GM19240 (cell line): ENCODE measurements around the gene OPRL1.
A peak's percentile ranks its signal among the peaks of the same experiment; 100 is the strongest.

Source experiments
- DNase-seq: peaks from one replicate; pipeline ENCODE4 v3.0.0; 2011; ENCODE audit warnings: low spot score; ENCODE audit not compliant: insufficient read length

OPRL1 gene

DNA sequence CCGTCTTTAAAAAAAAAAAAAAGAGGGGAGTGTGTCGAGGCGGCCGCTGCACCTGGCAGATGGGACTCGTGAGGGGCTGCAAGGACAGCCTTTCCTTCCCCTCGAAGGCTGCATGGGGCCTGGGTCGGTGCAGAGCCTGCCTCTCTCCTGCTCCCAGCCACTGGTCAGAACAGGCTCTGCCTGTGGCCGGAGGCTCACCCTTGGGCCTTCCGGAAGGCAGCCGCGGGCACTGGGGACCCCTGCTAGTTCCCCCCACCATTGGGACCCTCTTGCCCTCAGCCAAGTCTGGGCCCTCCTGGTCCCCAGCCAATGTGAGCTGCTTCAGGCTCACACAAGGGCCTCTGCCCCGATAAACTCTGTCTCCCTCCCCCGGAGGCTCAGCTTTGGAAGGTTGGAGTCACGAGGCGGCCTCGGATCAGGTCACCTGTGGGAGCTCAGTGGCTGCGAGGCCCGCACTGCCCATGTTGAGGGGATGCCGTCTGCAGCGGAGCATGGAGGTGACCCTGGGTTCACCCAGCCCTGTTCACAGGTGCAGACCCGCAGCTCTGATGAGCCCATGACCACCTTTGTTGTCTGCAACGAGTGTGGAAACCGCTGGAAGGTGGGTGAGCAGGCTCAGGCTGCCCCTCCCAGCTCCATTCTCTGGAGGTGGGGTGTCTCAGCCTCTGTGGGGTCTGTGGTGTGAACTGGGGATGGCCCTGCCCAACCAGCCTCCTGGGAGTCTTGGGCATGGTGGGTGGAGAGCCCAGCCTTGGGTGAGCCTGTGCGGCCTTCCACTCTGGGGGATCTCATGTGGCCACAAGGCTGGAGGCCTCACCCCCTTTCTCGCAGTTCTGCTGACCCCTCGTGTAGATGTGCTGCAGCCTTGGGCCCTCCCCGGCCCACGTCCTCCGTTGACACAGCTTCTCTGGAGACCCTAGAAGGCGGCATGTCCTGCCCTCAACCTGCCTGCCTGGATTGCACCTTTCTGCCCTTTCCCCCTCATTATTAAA lies 8.2 kb upstream of the OPRL1 start:
- DNase-seq, result no peak

DNA sequence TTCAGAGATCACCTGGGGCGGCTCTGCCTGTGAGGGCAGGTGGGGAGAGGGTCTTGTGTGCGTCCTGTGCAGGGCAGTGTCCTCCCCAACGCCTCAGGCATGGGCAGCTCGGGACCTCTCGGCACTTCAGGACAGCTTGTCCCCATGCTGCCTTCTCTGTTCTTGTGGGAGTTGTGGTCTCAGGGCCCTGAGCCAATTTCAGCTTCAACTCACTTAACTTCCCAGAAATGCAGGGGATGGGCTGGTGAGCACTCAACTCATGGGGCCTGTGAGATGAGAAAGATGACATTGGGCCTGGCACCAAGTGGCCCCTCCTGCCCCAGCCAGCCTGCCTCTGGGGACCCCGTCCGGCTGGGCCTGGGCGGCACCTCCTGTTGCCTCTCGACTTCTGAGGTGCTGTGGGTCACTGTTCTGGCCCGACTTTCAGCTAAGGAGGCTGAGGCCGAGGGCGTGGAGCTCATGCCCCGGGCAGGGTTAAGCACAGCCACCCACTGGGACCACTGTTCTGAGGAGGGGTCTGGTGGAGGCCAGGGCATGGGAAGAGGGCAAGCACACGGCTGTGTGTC lies 7.3 kb upstream of the OPRL1 start:
- DNase-seq, result no peak

DNA sequence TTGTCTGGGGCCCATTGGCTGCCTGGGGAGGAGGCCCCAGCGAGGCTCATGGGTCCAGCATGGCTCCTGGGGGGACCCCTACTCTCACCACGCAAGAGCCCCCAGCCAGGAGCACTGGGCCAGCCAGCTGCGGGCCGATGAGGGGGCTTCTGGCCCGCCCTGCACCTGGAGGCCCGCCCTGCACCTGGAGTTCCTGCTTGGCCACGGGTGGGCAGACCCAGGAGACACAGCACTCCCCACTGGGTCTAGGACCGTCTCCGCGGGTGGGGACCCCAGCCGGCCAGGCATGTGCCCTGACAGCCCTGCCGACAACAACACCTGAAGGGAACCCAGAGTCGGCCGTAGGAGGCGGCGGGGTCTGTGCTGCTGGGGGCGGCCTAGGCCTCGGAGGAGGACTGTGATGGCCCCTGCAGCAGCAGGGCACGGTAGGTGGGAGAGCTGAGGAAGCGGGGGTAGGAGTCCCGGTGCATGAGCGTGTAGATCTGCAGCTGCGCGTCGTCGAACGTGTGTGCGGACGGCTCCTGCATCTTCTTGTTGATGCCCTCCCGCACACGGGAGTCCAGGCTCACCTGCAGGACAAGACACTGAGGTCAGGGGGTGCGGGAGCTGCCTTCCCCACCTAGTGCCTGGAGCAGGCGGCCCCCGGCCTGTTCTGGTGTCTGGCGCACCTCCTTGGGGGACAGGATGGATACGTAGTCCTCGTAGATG lies 6.3 kb upstream of the OPRL1 start:
- DNase-seq, result no peak

- DNase-seq, result no peak
These were observed 5.6 kb upstream of the OPRL1 start for GRCh38 chr20:64074184-64074789.

DNA sequence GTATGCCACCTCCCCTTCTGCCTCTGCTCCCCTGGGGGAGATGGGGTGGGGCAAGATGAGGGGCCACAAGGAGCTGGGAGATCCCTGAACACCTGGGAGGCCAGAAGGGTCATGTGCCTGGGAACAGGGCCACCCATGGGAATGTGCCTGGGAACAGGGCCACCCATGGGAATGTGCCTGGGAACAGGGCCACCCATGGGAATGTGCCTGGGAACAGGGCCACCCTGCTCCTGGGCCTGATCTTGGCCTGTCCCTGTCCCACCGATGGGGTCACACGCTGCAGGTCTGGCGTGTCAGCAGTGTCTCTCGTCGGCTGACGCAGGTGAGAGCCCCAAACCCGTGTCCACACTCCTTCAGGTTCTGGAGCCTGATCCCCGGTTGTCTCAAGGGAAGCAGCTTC lies 4.9 kb upstream of the OPRL1 start:
- DNase-seq, result no peak

DNA sequence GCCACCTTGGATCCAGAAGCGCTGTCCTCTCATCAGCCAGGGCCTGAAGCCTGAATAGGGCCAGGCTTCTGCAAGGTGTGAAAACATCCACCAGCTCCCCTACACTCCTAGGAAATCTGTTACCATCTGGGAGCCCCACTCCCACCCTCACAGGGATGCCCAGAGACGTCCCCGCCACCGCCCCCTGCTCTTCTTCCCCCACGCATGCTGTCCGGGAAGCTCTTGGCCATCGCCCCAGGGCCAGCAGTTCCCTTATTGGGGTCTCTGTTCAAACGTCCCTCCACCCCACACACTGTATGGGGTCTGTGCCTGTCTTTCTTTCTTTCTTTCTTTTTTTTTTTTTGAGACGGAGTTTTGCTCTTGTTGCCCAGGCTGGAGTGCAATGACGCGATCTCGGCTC lies 4.3 kb upstream of the OPRL1 start:
- no peak for DNase-seq

DNA sequence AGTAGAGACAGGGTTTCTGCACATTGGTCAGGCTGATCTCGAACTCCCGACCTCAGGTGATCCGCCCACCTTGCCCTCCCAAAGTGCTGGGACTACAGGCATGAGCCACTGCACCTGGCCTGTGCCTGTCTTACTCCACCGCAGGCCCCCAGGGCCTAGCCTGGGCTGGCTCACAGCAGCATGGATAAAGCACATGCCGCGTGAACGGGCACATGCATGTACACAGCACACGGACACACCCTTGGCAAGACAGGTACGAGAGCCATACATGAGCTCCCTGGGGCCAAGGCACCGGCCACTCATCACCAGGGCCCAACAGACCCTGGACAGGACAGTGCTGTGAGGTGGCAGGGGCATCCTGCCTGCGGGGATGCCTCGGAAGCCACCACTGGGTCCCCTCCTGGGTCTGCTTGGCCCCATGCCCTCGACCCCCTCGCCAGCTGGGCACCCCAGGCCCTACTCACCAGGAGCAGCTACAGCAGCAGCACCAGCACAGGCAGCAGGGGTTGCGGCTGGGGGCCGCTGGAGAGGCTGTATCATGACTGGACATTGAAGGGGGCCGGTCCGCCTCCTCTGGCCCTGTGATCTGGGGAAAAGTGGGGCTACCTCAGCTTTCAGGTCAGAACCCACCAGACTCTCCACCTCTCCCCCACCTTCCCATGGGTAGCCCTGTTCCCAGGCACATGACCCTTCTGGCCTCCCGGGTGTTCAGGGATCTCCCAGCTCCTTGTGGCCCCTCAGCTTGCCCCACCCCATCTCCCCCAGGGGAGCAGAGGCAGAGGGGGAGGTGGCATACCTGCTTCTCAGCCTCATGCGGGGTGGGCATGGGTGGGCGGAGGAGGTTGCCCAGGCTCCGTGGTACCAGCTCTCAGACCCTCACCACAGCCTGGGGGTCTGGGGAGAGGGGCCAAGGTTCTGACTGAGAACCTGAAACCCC lies 3.6 kb upstream of the OPRL1 start:
- DNase-seq, result no peak

- peak; percentile 58 for DNase-seq
These were observed 2.8 kb upstream of the OPRL1 start for GRCh38 chr20:64077094-64077493.

- DNase-seq, result no peak
These were observed 2.4 kb upstream of the OPRL1 start for GRCh38 chr20:64077541-64077875.

DNA sequence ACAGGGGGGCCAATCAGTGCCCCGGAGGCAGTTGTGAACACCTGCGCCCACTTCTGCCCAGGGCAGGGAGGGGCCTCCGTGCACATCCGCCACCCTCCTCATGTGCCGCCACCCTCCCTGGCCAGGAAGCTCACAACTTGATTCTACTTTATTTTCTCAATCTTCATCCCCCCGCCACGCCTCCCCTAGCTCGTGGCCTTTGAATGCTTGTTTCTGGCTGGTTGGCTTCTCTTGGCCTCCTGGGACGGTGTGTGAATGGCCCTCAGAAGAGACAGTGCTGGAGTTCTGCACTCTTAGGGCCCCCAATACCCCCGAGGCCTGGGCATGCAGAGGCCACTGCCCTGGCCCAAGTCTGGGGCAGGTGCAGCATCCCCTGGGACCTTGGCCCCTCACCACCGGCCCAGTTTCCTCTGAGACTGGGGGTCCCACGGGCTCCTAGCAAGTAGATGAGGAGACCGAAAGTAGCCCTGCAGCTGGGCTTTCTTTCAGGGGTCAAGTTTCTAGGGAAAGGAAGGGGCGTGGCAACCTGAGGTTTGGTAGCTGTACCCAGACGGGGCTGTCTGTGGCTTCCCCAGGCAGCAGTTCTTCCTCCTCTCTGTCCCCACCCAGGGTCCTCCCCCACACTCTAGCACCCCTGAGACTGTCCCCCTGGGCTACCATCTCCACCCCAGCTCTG lies 1.9 kb upstream of the OPRL1 start:
- peak; percentile 42 for DNase-seq

- no peak for DNase-seq
These were observed 979 bp upstream of the OPRL1 start for GRCh38 chr20:64078934-64079272.

- DNase-seq, result peak; percentile 67
These were observed 439 bp upstream of the OPRL1 start, which contains the start of gene RGS19 for GRCh38 chr20:64079273-64080012. RGS19 (minus strand) TSS chr20:64079518; CDS start chr20:64076886, 2,632 bp downstream.

- no peak for DNase-seq
These were observed 1.1 kb downstream of the OPRL1 start for GRCh38 chr20:64080813-64081623.

- DNase-seq, result no peak
These were observed 1.7 kb downstream of the OPRL1 start for GRCh38 chr20:64081624-64081964.

GRCh38 chr20:64082126-64082731 lies 2.3 kb downstream of the OPRL1 start:
- DNase-seq, result no peak

DNA sequence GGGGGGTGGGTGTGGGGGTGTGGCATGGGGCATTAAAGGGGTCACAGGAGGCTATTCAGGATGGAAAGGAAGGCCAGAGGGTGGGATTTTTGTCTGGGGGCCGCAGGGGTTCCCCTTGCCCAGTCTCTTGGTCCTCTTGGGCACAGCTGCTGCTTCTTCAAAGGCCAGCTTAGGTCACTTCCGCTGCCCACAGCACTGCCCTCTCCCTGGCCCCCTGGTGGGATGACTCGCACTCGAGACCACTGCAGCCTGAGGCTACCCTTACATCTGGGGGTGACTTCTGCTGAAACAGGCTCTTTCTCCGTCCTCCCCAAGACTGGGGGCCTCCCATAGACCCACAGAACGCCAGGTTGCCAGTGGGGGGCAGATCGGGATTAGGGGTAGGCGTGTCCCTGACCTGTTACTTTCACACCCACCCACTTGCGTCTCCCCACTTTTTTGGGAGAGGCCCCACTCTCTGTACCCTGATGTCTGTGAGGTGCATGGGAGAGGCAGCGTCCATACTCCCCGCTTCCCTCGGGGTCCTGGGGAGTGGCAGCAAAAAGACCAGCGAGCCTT lies 3.0 kb downstream of the OPRL1 start:
- no peak for DNase-seq

DNA sequence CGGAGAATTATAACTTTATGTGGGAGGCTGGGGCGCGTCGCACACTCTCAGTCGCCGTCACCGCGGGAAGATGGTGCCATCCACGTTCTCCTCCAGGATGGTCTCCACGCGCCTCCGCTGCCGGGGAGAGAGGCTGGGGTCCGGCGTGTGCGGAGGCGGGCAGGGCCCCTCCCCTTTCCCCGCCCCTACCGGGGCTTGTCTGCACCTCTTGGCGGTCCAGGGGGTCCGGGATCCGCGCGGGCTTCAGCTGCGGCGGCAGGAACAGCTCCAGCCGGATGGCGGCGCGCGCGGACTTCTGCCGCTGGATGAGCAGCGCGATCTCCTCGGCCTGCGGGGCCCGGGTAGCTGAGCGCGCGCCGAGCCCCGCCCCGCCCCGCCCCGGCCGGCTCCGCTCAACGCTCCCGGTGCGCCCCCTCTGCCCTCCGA lies 3.5 kb downstream of the OPRL1 start:
- DNase-seq, result peak; percentile 53
